Esophagus squamous epithelium (tissue), 4 donors: ENCODE data around the gene COPB2.

Experiments
- POLR2A ChIP-seq, 4 donors: fragments of 450-650 bp; IDR thresholded peaks; one replicate each; pipeline ENCODE4 v1.6.1; 2017; ENCODE audit warnings: antibody characterized with exemption in 4 of 4, mild to moderate bottlenecking in 4 of 4, moderate library complexity in 3 of 4
- TF ChIP-seq, protein P1 (sequence below), 6 experiments: fragments of 450-650 bp in 4 of 6; fragments of 200-600 bp in 2 of 6; sonication (generic) in 2 of 6; IDR thresholded peaks; one replicate each; pipeline ENCODE4 v1.5.1; 2016 to 2019; ENCODE audit warnings: antibody characterized with exemption in 6 of 6, mild to moderate bottlenecking in 4 of 6, moderate library complexity in 4 of 6

DNA sequence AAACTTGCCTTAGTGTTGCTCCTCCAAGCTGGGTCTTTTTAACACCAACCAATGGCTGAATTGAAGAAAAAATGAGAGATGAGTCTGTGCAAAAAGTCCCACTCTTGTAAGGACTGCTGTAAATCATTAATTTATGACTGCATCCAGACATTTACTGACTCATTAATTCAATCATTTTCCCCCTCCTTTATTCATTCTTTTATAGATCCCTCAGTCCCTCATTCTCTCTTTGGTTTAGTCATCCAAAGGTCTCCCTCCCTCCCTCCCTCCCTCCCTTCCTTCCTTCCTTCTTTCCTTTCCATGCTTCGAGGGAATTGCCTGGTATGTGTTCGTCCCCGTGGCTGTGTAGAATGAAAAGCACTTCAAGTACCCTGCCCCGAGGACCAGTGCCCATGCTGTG is 80.9 kb downstream of the COPB2 start:
- TF ChIP-seq, protein P1, sequence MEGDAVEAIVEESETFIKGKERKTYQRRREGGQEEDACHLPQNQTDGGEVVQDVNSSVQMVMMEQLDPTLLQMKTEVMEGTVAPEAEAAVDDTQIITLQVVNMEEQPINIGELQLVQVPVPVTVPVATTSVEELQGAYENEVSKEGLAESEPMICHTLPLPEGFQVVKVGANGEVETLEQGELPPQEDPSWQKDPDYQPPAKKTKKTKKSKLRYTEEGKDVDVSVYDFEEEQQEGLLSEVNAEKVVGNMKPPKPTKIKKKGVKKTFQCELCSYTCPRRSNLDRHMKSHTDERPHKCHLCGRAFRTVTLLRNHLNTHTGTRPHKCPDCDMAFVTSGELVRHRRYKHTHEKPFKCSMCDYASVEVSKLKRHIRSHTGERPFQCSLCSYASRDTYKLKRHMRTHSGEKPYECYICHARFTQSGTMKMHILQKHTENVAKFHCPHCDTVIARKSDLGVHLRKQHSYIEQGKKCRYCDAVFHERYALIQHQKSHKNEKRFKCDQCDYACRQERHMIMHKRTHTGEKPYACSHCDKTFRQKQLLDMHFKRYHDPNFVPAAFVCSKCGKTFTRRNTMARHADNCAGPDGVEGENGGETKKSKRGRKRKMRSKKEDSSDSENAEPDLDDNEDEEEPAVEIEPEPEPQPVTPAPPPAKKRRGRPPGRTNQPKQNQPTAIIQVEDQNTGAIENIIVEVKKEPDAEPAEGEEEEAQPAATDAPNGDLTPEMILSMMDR (IDR thresholded peaks at IDR 0.05) = no peak
- no peak for TF ChIP-seq POLR2A (IDR thresholded peaks at IDR 0.05)
